Lower leg skin (tissue), 3 donors: ENCODE measurements around the gene IFT122.

Experiments used
- CTCF ChIP-seq, 3 donors: fragments of 450-650 bp; IDR thresholded peaks; one replicate each; pipeline ENCODE4 v1.5.1; 2016; ENCODE audit warnings: antibody characterized with exemption in 3 of 3, mild to moderate bottlenecking in 3 of 3, moderate library complexity in 2 of 3
- POLR2A ChIP-seq, 2 donors: fragments of 450-650 bp; IDR thresholded peaks; one replicate each; pipeline ENCODE4 v1.6.1; 2016 to 2017; ENCODE audit warnings: antibody characterized with exemption in 2 of 2, mild to moderate bottlenecking in 1 of 2, moderate library complexity in 1 of 2

GRCh38 chr3:129445471-129445870, 5.4 kb downstream of the IFT122 start:
- no peak for TF ChIP-seq POLR2A (IDR thresholded peaks at IDR 0.05)
- no peak for TF ChIP-seq CTCF (IDR thresholded peaks at IDR 0.05)
